PC-3 (cell line): Measurements from ENCODE around the gene ST6GALNAC2. TPM values are rescaled to one million over a fixed set of nuclear protein-coding genes. Genes with fewer than 3 reads are reported as not detected.
"Not testable (repeated sequence)": the region's sequence is repeated elsewhere in the genome, so short reads cannot be mapped to it uniquely, and the experiment has no call there.

Experiments
- ATAC-seq: fragments of 200-7000 bp; cut with Tn5 transposase; 2 replicates; pipeline ENCODE4 v1.9.1; 2020; ENCODE audit warnings: mild to moderate bottlenecking, moderate library complexity
- BruUV-seq: library from RNA; stranded (reverse); fragments of 400-500 nt; replicated peaks from 2 replicates; lab custom pipeline; 2021; lab: Mats Ljungman, UMichigan
- CTCF ChIA-PET: fragments of 300-600 bp; sonication (Branson Sonifier 250); formaldehyde crosslinking; loops from one replicate; lab custom pipeline; 2022; ENCODE audit warnings: antibody characterized with exemption; lab: Charles Lee
- POLR2A ChIA-PET: fragments of 300-600 bp; sonication (Branson Sonifier 250); formaldehyde crosslinking; loops from one replicate; lab custom pipeline; 2022; ENCODE audit warnings: antibody characterized with exemption; ENCODE audit not compliant: unreplicated experiment; lab: Charles Lee
- DNase-seq: peaks from one replicate; pipeline ENCODE4 v3.0.0-alpha.2; 2015
- H2AFZ ChIP-seq: fragments of 300-600 bp; sonication (generic); 2 replicates; pipeline ENCODE4 v1.6.0; 2016; ENCODE audit warnings: antibody characterized with exemption, low read length
- H3F3A ChIP-seq: fragments of 300-600 bp; sonication (generic); one replicate; pipeline ENCODE4 v1.6.0; 2017; ENCODE audit warnings: antibody characterized with exemption, low read length, control low read depth, mild to moderate bottlenecking; ENCODE audit not compliant: unreplicated experiment
- H3K27ac ChIP-seq: fragments of 300-600 bp; sonication (generic); 2 replicates; pipeline ENCODE4 v1.5.1; 2016; ENCODE audit warnings: mild to moderate bottlenecking, low read length
- H3K27me3 ChIP-seq: fragments of 300-600 bp; sonication (generic); 2 replicates; pipeline ENCODE4 v1.6.1; 2016; ENCODE audit warnings: low read length, mixed read lengths
- H3K36me3 ChIP-seq: fragments of 300-600 bp; sonication (generic); 2 replicates; pipeline ENCODE4 v1.6.1; 2016; ENCODE audit warnings: low read depth, mixed run types, low read length, mixed read lengths
- H3K4me1 ChIP-seq: fragments of 300-600 bp; sonication (generic); 2 replicates; pipeline ENCODE4 v1.5.1; 2016; ENCODE audit warnings: low read length; ENCODE audit not compliant: insufficient read depth
- H3K4me2 ChIP-seq: fragments of 300-600 bp; sonication (generic); 2 replicates; pipeline ENCODE4 v1.6.0; 2016; ENCODE audit warnings: low read length
- H3K4me3 ChIP-seq: fragments of 300-600 bp; sonication (generic); 2 replicates; pipeline ENCODE4 v1.5.1; 2016; ENCODE audit warnings: mild to moderate bottlenecking, low read length, mixed read lengths
- H3K79me2 ChIP-seq: fragments of 300-600 bp; sonication (generic); 2 replicates; pipeline ENCODE4 v1.6.1; 2017; ENCODE audit warnings: low read length, mixed read lengths
- H3K9ac ChIP-seq: fragments of 300-600 bp; sonication (generic); 2 replicates; pipeline ENCODE4 v1.6.0; 2016; ENCODE audit warnings: mild to moderate bottlenecking, low read length
- H3K9me2 ChIP-seq: fragments of 300-600 bp; sonication (generic); replicated peaks from 2 replicates; pipeline ENCODE4 v1.6.1; 2016; ENCODE audit warnings: mixed run types, low read length, mixed read lengths
- H3K9me3 ChIP-seq: fragments of 300-600 bp; sonication (generic); 2 replicates; pipeline ENCODE4 v1.6.1; 2016; ENCODE audit warnings: low read length, mixed read lengths
- H4K20me1 ChIP-seq: fragments of 300-600 bp; sonication (generic); 2 replicates; pipeline ENCODE4 v1.6.1; 2016; ENCODE audit warnings: low read length, mixed read lengths
- CTCF ChIP-seq: fragments of 300-600 bp; sonication (generic); conservative IDR thresholded peaks from 2 replicates; pipeline ENCODE4 v1.5.1; 2017; ENCODE audit warnings: antibody characterized with exemption, low read depth, mild to moderate bottlenecking, low read length
- EZH2 ChIP-seq: fragments of 300-600 bp; sonication (generic); IDR thresholded peaks from one replicate; pipeline ENCODE4 v1.6.1; 2017; ENCODE audit warnings: antibody characterized with exemption, mild to moderate bottlenecking, low read length; ENCODE audit not compliant: unreplicated experiment
- EZH2phosphoT487 ChIP-seq: fragments of 300-600 bp; sonication (generic); IDR thresholded peaks from 2 replicates; pipeline ENCODE4 v1.6.1; 2018; ENCODE audit warnings: mild to moderate bottlenecking, antibody characterized with exemption, low read length, borderline replicate concordance
- intact Hi-C: fragments of 100-400 bp; cut with micrococcal nuclease; formaldehyde crosslinking; loops from 2 replicates; pipeline ENCODE4 v1.9.0; 2023
- total RNA-seq: library from RNA; depleted of rRNA; stranded (reverse); fragments of >200 nt; gene quantifications from 2 replicates; pipeline ENCODE4 v1.2.3, GENCODE V29; 2014

ST6GALNAC2 gene
- total RNA-seq, 1 experiment from 2014 or later: 1.0 TPM

DNA sequence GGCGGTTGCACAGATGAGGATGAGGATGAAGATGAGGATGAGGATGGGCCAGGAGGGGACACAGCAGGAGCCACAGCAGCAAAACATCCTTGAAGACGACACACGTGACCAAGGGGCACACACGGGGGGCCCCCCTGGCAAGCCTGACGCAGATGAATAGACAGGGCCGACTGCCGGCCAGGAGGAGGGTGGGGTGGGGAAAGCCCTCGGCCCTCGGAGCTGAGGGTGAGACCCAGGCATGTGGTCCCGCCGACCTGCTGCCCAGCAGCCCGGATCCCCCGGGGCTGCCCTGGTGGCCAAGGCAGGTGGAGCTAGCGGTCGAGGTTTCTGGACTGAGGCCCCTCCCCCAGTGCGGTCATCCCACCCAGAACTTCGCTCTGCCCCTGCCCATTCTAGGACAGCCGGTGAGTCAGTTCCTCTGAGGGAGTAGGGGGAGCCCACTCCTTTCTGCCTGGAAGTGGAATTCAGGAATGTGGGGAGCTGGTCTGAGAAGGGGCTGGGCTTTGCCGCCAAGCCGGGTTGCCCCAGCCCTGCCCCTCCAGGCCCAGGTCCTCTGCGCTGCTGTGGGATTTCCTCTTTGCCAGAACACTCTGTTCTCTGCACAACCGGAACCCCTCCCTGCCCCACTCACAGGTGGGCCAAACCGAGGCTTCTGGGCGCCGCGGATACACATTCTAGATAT is 58.1 kb downstream of the ST6GALNAC2 start:
- peak overlapping the region; percentile 73 for H2AFZ ChIP-seq
- H3K4me2 ChIP-seq: peak overlapping the region; percentile 81
- no peaks in the 10 kb centered on the region for H4K20me1 ChIP-seq
- intact Hi-C loops: loop anchor here (1.0 kb wide), 1 partner anchor 19 kb away; no protein-coding TSS in a partner anchor
- no peaks in the 10 kb centered on the region for H3K79me2 ChIP-seq
- ChIA-PET POLR2A (interaction anchor here (0.5 kb wide), 3 partner anchors 13 to 92 kb away, joined by 3 to 7 read pairs (median 3); no protein-coding TSS in a partner anchor), CTCF (interaction anchor here (1.3 to 2.0 kb wide), 3 partner anchors 19 to 58 kb away, joined by 8 to 23 read pairs (median 12); partner anchors contain the start of gene ST6GALNAC2)
- H3K4me3 ChIP-seq: peak overlapping the region; percentile 55
- H3K27me3 ChIP-seq: no peaks in the 10 kb centered on the region
- peak overlapping the region; percentile 41 for H3K9ac ChIP-seq
- BruUV-seq: no TSS peak
- peak overlapping the region; percentile 16; the same call in 1 of the 2 replicates for H3K27ac ChIP-seq
- H3K4me1 ChIP-seq: peaks cover 57% of the 10 kb centered on the region
- TF ChIP-seq CTCF (no peak), EZH2phosphoT487 (no peak), EZH2 (no peak)
- DNase-seq (peak; percentile 85), ATAC-seq (peak; percentile 59)
- no peaks in the 10 kb centered on the region for H3K36me3 ChIP-seq
- no peaks in the 10 kb centered on the region for H3K9me3 ChIP-seq
- H3F3A ChIP-seq: no peaks in the 10 kb centered on the region
- H3K9me2 ChIP-seq: no peaks in the 10 kb centered on the region

DNA sequence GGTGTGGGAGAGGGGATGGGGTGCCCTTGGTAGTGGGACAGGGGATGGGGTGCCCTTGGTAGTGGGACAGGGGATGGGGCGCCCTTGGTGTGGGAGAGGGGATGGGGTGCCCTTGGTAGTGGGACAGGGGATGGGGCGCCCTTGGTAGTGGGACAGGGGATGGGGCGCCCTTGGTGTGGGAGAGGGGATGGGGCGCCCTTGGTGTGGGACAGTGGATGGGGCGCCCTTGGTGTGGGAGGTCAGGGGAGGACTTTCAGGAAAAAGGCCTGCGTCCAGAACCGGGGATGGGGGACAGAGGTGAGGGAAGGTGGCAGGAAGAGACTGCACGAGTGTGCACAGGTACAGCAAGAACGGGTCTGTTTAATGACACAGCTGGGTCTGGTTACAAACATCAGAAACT is 58.6 kb downstream of the ST6GALNAC2 start:
- not testable (repeated sequence) for H3K9me2 ChIP-seq, H3K27me3 ChIP-seq, H3F3A ChIP-seq, H3K79me2 ChIP-seq, DNase-seq, H4K20me1 ChIP-seq, ATAC-seq, H3K4me3 ChIP-seq, H3K36me3 ChIP-seq, H3K9me3 ChIP-seq, BruUV-seq
- ChIA-PET POLR2A (interaction anchor here (0.5 kb wide), 1 partner anchor 29 kb away, joined by 3 read pairs; no protein-coding TSS in a partner anchor), CTCF (interaction anchor here (1.7 to 2.0 kb wide), 2 partner anchors 19 to 30 kb away, joined by 12 to 23 read pairs; no protein-coding TSS in a partner anchor)
- H3K4me2 ChIP-seq: peak overlapping the region; percentile 81
- peaks cover 52% of the 10 kb centered on the region for H3K4me1 ChIP-seq
- H2AFZ ChIP-seq: peak overlapping the region; percentile 73
- peak overlapping the region; percentile 16; the same call in 1 of the 2 replicates for H3K27ac ChIP-seq
- intact Hi-C loops: loop anchor here (1.0 kb wide), 1 partner anchor 19 kb away; no protein-coding TSS in a partner anchor
- peak overlapping the region; percentile 41 for H3K9ac ChIP-seq

DNA sequence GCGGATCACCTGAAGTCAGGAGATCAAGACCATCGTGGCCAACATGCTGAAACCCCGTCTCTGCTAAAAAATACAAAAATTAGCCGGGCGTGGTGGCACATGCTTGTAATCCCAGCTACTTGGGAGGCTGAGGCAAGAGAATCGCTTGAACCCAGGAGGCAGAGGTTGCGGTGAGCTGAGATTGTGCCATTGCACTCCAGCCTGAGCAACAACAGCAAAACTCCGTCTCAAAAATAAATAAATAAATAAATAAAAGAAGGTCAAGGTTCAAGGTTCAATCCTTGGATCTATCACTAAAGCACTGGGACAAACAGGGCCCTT is 60.2 kb downstream of the ST6GALNAC2 start:
- peaks cover 50% of the 10 kb centered on the region for H3K4me1 ChIP-seq
- ATAC-seq, H3K4me3 ChIP-seq, H3K27me3 ChIP-seq, H3K9me3 ChIP-seq, H4K20me1 ChIP-seq, DNase-seq, BruUV-seq, H3K4me2 ChIP-seq, POLR2A ChIA-PET, H3K79me2 ChIP-seq, H3K9ac ChIP-seq, intact Hi-C loops, H2AFZ ChIP-seq, H3F3A ChIP-seq, H3K9me2 ChIP-seq, H3K36me3 ChIP-seq, H3K27ac ChIP-seq: not testable (repeated sequence)
- CTCF ChIA-PET: interaction anchor here (1.0 to 1.4 kb wide), 3 partner anchors 21 to 156 kb away, joined by 3 to 6 read pairs (median 3); no protein-coding TSS in a partner anchor
